GM19023 (cell line): ENCODE measurements around the gene COX17.

Source experiments
- ATAC-seq: cut with Tn5 transposase; IDR thresholded peaks from one replicate; pipeline ENCODE4 v1.9.1; 2021; ENCODE audit warnings: mild to moderate bottlenecking, moderate library complexity; ENCODE audit not compliant: unreplicated experiment

Gene COX17

DNA sequence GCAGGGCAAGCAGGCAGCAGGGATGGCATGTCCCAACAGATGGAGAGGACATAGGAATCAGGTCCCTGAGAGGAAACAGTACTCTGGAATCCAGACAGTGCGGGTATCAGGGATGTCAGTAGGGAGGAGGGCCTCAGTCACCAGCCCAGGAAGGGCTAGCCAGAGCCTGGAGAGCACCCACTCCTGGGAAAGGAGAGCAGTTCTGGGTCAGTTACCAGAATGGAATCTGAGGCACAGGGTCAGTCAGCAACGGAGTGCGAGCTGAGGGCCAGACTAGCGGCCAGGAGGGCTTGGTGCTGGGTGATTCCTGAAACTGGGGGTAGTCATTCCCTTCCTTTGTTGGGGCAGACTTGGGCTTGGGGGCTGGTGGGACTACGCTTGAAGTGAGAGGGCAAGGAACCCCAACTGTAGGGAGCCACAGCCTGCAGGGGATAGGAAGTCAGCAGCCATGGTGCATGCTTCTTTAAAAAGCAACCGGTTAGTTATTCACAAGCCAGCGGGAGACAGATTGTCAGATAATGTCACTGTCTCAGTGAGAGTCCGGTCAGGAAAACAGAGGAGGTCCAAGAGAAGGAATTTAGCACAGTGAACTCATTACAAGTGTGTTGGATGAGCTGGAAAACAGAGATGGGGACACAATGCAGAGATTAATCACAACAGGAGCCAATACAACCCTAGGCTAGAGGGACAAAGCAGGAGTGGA lies 51.6 kb downstream of the COX17 start:
- no peak for ATAC-seq

DNA sequence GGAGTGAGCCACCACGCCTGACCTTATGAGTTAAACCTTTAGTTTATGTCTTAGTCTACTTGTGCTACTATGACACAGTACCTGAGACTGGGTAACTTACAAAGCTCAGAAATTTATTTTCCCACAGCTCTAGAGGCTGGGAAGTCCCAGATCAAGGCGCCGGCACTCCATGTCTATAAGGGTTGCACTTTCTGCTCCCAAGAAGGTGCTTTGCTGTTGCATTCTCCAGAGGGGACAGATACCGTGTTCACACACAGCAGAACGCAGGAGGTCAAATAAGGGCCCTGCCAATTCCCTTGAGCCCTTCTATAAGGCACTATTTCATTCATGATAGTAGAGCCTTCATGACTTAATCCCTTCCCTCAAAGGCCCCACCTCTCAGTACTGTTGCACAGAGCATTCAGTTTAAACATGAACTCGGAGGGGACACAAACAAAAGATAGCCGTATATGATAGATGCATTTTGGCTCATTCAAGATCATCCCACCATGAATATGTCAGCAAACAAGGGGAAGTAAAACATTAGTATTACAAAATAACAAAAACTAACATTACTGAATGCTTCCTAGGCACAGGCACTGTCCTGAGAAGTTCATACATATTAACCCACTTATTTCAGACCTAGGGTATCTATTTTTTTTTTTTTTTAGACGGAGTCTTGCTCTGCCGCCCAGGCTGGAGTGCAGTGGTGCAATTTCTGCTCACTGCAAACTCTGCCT lies 53.0 kb downstream of the COX17 start:
- no peak for ATAC-seq

DNA sequence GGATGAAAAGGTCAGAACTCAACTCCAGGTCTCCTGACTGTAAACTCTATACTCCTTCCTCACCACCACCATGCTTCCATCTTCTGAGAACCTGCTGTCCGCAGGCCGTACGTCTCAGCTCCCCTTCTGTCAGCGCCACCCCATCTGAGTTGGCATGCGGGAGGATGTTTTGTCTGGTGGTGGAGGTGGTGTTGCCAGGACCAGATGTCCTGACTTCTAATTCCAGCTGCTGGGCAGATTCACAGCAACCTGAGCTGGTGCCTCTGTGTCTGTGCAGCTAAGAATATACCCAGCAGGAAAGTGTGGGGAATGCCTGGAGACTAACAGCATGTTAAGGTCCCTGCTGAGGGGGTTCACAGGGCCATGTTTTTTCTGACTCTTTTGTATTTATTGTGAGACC lies 56.3 kb downstream of the COX17 start:
- ATAC-seq, result no peak
